GM12874 (cell line): ENCODE measurements around the gene OR5A1.

Source experiments
- CTCF ChIP-seq: IDR thresholded peaks from 2 replicates; pipeline ENCODE4 v1.5.1; 2011; ENCODE audit warnings: low read depth, mild to moderate bottlenecking, control low read depth, low read length, moderate library complexity; ENCODE audit not compliant: insufficient read depth

Gene OR5A1

GRCh38 chr11:59437770-59438169, 1.5 kb downstream of the OR5A1 start:
- no peak for TF ChIP-seq CTCF

GRCh38 chr11:59448484-59448883, 12.2 kb downstream of the OR5A1 start:
- TF ChIP-seq CTCF, result no peak

GRCh38 chr11:59456661-59457060, 20.4 kb downstream of the OR5A1 start, which contains the start of gene OR4D6:
Gene OR4D6, plus strand, starts transcription at chr11:59456961. Its CDS starts 0 bp downstream, at chr11:59456961.
- TF ChIP-seq CTCF, result no peak

GRCh38 chr11:59459916-59460315, 23.6 kb downstream of the OR5A1 start:
- TF ChIP-seq CTCF, result no peak

- no peak for TF ChIP-seq CTCF
Observed at GRCh38 chr11:59463190-59463641, 26.9 kb downstream of the OR5A1 start.

GRCh38 chr11:59473015-59473414, 36.7 kb downstream of the OR5A1 start, which contains the start of gene OR4D10:
Gene OR4D10, plus strand, starts transcription at chr11:59473315. Its CDS starts 4,115 bp downstream, at chr11:59477430.
- no peak for TF ChIP-seq CTCF

- no peak for TF ChIP-seq CTCF
Observed at GRCh38 chr11:59475176-59475575, 38.9 kb downstream of the OR5A1 start.
